DOHH2 (cell line): ENCODE data around the gene MSX1.

ENCODE experiments used
- H3F3A ChIP-seq: fragments of 200-600 bp; sonication (generic), shearing (Covaris generic); 2 replicates; pipeline ENCODE4 v1.6.0; 2016; ENCODE audit warnings: antibody characterized with exemption, mild to moderate bottlenecking; ENCODE audit not compliant: control insufficient read depth, insufficient read depth
- H3K27ac ChIP-seq: fragments of 200-600 bp; sonication (generic); 2 replicates; pipeline ENCODE4 v1.5.1; 2014; ENCODE audit warnings: low read depth, mild to moderate bottlenecking, low read length, moderate library complexity
- H3K27me3 ChIP-seq: fragments of 200-600 bp; sonication (generic); 2 replicates; pipeline ENCODE4 v1.6.1; 2014; ENCODE audit warnings: mild to moderate bottlenecking, low read length, mixed read lengths; ENCODE audit not compliant: control insufficient read depth
- H3K36me3 ChIP-seq: fragments of 200-600 bp; sonication (generic); 2 replicates; pipeline ENCODE4 v1.6.1; 2014; ENCODE audit warnings: mild to moderate bottlenecking, low read length, moderate library complexity, mixed read lengths; ENCODE audit not compliant: control insufficient read depth
- H3K4me1 ChIP-seq: fragments of 200-600 bp; sonication (generic); 2 replicates; pipeline ENCODE4 v1.6.1; 2014; ENCODE audit warnings: mild to moderate bottlenecking, low read length, mixed read lengths; ENCODE audit not compliant: control insufficient read depth
- H3K4me2 ChIP-seq: fragments of 200-600 bp; sonication (generic); 2 replicates; pipeline ENCODE4 v1.6.0; 2014; ENCODE audit warnings: mild to moderate bottlenecking, low read length, moderate library complexity
- H3K4me3 ChIP-seq: fragments of 200-600 bp; sonication (generic); 2 replicates; pipeline ENCODE4 v1.5.1; 2014; ENCODE audit warnings: mild to moderate bottlenecking, low read length, mixed read lengths
- H3K79me2 ChIP-seq: fragments of 200-600 bp; sonication (generic); 2 replicates; pipeline ENCODE4 v1.6.1; 2014; ENCODE audit warnings: mild to moderate bottlenecking, low read length, mixed read lengths; ENCODE audit not compliant: control insufficient read depth
- H3K9me2 ChIP-seq: fragments of 200-600 bp; sonication (generic); replicated peaks from 2 replicates; pipeline ENCODE4 v1.6.1; 2014; ENCODE audit warnings: mild to moderate bottlenecking, low read length, mixed read lengths; ENCODE audit not compliant: control insufficient read depth
- H3K9me3 ChIP-seq: fragments of 200-600 bp; sonication (generic); 2 replicates; pipeline ENCODE4 v1.6.1; 2014; ENCODE audit warnings: antibody characterized with exemption, low read length, mixed read lengths; ENCODE audit not compliant: control insufficient read depth, insufficient read depth
- H4K20me1 ChIP-seq: fragments of 200-600 bp; sonication (generic); 2 replicates; pipeline ENCODE4 v1.6.0; 2014; ENCODE audit warnings: low read depth, mild to moderate bottlenecking, antibody characterized with exemption, low read length, moderate library complexity; ENCODE audit not compliant: control insufficient read depth, insufficient read depth
- EZH2phosphoT487 ChIP-seq: fragments of 200-600 bp; sonication (generic); IDR thresholded peaks from 2 replicates; pipeline ENCODE4 v1.6.1; 2017; ENCODE audit warnings: borderline replicate concordance, mild to moderate bottlenecking, antibody characterized with exemption, low read length, moderate library complexity, mixed read lengths
- TF ChIP-seq, protein P1 (sequence below): fragments of 200-600 bp; sonication (generic); IDR thresholded peaks from one replicate; pipeline ENCODE4 v1.5.1; 2014; ENCODE audit warnings: antibody characterized with exemption, mild to moderate bottlenecking, low read depth, low read length; ENCODE audit not compliant: poor library complexity, severe bottlenecking

Gene MSX1

DNA sequence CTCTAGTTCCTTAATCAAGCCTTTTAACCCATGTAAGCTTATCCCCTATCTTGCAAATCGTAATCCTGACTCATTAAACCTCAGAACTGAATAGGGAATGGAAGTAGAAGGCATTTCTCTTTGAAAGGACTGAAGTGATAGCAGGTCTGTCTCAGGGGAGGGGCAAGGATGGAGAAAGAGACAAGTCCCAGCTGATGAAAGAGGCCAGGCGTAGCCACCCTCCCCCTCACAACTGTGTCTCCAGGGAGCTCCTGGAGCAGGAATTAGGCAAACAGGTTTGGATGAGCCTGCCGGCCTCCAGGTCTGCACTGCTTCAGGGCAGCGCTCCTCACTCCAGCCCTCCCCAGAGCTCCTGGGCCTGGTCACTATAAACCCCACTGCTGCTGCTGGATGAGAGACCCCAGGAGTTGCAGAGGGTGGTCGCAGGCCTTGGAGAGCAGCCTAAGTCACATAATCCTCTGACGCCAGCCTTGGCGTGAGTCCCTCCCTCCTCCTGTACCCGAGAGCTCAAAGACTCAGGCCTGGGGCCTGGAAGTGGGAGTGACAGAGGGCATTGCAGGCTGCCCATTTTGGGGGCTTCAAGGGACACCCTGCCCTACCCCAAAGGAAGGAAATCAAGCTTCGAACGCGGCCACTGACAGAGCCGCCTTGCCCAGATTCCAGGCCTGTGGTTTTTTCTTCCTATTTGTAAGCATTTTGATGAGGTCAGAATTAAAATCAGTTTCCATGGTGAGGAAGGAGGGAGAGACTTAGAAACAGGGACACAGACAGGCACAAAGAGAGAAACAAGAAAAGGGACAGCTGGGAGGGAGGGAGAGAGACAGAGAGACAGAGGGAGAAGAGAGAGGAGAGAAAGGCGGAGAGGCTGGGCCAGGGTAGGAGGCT is 21.2 kb upstream of the MSX1 start:
- Histone ChIP-seq H3K4me1 (no peaks in the 10 kb centered on the region), H3K4me2 (no peak overlapping the region)

DNA sequence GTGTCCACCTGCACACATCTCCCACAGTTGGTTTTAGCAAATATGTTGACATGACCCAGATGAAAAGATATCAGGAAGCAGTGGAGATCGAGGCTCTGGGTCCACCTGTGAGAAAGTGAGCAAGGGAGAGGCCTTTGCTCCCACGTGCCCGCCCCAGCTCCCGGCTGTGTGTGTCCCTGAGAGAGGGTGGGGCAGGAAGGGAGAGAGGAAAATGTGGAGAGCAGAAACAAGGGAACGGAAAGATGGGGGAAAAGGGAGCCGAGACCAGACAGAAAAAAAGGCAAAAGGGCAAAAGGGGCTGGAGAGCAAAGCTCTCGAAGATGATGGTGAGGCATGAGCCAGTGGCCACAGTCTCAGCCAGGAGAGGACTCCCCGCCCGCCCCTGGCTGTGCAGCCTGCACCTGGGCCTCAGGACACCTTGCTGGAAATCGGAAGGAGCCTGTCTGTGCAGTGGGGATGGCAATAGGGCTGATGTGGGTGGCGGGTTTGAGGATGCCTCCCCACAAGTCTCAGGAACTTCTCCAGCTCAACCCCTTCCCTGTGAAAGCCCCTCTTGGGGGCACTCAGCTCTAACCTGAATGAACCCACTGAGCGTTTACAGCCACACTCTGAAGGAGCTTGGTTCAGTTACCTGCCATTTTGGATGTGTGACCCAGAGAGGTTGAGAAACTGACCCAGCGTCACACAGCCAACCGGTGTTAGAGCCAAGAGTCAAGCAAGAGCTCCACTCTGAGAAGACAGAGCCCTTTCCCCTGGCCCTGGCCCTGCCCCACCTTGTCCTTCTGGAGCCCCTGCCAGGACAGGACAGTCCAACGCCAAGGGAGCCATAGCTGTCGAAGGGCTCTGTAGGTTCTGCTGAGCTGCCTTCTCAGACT is 20.3 kb upstream of the MSX1 start:
- Histone ChIP-seq H3K27ac (no peak overlapping the region), H3K4me2 (no peak overlapping the region)

More for the DNA sequence above, 21.2 kb upstream of the MSX1 start:
- Histone ChIP-seq H3K9me3 (no peaks in the 10 kb centered on the region), H3K79me2 (no peaks in the 10 kb centered on the region), H3K36me3 (no peaks in the 10 kb centered on the region), H3K9me2 (no peaks in the 10 kb centered on the region), H4K20me1 (no peaks in the 10 kb centered on the region), H3K27me3 (no peaks in the 10 kb centered on the region), H3F3A (no peaks in the 10 kb centered on the region), H3K4me3 (no peak overlapping the region), H3K27ac (no peak overlapping the region)
- TF ChIP-seq, protein P1, sequence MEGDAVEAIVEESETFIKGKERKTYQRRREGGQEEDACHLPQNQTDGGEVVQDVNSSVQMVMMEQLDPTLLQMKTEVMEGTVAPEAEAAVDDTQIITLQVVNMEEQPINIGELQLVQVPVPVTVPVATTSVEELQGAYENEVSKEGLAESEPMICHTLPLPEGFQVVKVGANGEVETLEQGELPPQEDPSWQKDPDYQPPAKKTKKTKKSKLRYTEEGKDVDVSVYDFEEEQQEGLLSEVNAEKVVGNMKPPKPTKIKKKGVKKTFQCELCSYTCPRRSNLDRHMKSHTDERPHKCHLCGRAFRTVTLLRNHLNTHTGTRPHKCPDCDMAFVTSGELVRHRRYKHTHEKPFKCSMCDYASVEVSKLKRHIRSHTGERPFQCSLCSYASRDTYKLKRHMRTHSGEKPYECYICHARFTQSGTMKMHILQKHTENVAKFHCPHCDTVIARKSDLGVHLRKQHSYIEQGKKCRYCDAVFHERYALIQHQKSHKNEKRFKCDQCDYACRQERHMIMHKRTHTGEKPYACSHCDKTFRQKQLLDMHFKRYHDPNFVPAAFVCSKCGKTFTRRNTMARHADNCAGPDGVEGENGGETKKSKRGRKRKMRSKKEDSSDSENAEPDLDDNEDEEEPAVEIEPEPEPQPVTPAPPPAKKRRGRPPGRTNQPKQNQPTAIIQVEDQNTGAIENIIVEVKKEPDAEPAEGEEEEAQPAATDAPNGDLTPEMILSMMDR: no peak
- TF ChIP-seq EZH2phosphoT487: no peak

DNA sequence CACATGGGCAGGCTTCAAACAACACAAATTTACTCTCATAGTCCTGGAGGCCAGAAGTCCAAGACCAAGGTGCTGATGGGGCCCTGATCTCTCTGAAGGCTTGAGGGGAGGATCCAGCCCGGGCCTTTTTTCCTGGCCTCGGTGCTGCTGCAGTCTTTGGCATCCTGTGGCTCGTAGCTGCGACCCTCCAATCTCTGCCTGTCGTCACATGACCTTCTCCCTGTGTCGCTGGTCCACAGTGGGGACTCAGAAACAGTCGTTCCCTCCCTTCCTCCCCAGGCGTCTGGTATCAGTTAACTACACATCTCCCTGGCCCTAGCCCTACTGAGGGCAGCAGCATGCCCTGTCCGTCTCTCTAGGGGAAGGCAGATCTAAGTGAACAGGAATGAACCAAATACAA is 19.1 kb upstream of the MSX1 start:
- H3F3A ChIP-seq: no peaks in the 10 kb centered on the region
- no peaks in the 10 kb centered on the region for H3K79me2 ChIP-seq
- H3K4me1 ChIP-seq: no peaks in the 10 kb centered on the region
- H4K20me1 ChIP-seq: no peaks in the 10 kb centered on the region
- no peak overlapping the region for H3K27ac ChIP-seq
- TF ChIP-seq, protein P1: no peak
- TF ChIP-seq EZH2phosphoT487: no peak
- no peaks in the 10 kb centered on the region for H3K27me3 ChIP-seq
- no peak overlapping the region for H3K4me2 ChIP-seq
- H3K36me3 ChIP-seq: no peaks in the 10 kb centered on the region
- no peaks in the 10 kb centered on the region for H3K9me3 ChIP-seq
- H3K9me2 ChIP-seq: no peaks in the 10 kb centered on the region
- H3K4me3 ChIP-seq: no peak overlapping the region

More for the DNA sequence above, 20.3 kb upstream of the MSX1 start:
- Histone ChIP-seq H3K4me1 (no peaks in the 10 kb centered on the region), H3K27me3 (no peaks in the 10 kb centered on the region), H3F3A (no peaks in the 10 kb centered on the region), H4K20me1 (no peaks in the 10 kb centered on the region), H3K4me3 (no peak overlapping the region), H3K36me3 (no peaks in the 10 kb centered on the region), H3K9me2 (no peaks in the 10 kb centered on the region), H3K79me2 (no peaks in the 10 kb centered on the region), H3K9me3 (no peaks in the 10 kb centered on the region)
- TF ChIP-seq, protein P1: no peak
- TF ChIP-seq EZH2phosphoT487: no peak
